Activated naive CD4-positive, alpha-beta T cell treated with anti-CD3 and anti-CD28 coated beads for 36 hours (primary cell): ENCODE measurements around the gene CPT2. TPM values are rescaled to one million over a fixed set of nuclear protein-coding genes. Genes with fewer than 3 reads are reported as not detected.

Source experiments
- CTCF ChIA-PET: fragments of 350-600 bp; sonication (Branson Sonifier 250); formaldehyde crosslinking; loops from one replicate; lab custom pipeline; 2021; ENCODE audit warnings: antibody characterized with exemption; lab: Charles Lee
- DNase-seq: peaks from one replicate; pipeline ENCODE4 v3.0.0-alpha.2; 2020
- H3K27ac Mint-ChIP-seq: one replicate; pipeline ENCODE4 v1.8.0; 2021; ENCODE audit warnings: mild to moderate bottlenecking, mixed read lengths
- H3K27me3 Mint-ChIP-seq: one replicate; pipeline ENCODE4 v1.8.0; 2021; ENCODE audit warnings: low read depth, mixed read lengths
- H3K36me3 Mint-ChIP-seq: one replicate; pipeline ENCODE4 v1.8.0; 2021; ENCODE audit warnings: low read depth, mixed read lengths
- H3K4me1 Mint-ChIP-seq: one replicate; pipeline ENCODE4 v1.8.0; 2021; ENCODE audit warnings: low read depth, mixed read lengths
- H3K4me3 Mint-ChIP-seq: one replicate; pipeline ENCODE4 v1.8.0; 2021; ENCODE audit warnings: mild to moderate bottlenecking, moderate library complexity, mixed read lengths
- H3K9me3 Mint-ChIP-seq: one replicate; pipeline ENCODE4 v1.8.0; 2021; ENCODE audit warnings: mixed read lengths
- intact Hi-C: fragments of 100-400 bp; cut with micrococcal nuclease; formaldehyde crosslinking; loops from one replicate; pipeline ENCODE4 v1.15.1; 2023
- total RNA-seq, 2 experiments: library from RNA; stranded (reverse); gene quantifications; one replicate each; pipeline ENCODE4 v1.2.3, GENCODE V29; 2021

CPT2 gene
- total RNA-seq, 2 experiments from 2014 or later: 11.3 to 13.8 TPM

DNA sequence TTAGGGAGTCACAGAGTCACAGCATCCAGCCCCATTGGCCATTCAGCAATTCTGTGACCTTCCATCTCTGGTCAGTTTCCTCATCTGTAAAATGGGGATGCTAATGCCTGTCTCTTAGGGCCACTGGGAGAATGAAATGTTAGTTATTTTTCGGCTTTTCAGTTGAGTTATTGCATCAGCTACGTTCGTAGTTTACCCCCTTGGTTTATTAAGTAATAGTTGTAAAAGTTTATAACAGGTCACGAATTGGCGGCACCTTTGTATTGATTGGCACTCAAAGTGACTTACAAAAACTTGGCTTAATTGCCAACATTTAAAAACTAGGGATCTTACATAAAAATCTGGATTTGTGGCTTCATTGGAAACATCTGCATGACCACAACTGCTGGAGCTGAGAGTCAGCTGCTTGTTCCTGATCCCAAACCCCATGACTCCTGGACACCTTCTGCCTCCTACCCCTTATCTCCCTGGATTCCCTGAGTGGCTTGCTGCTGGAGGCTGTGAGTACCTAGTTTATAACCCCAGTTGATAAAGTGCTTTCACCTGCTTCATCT is 31.1 kb upstream of the CPT2 start:
- no peak for DNase-seq
- Mint-ChIP-seq H3K4me1 (no peaks in the 10 kb centered on the region), H3K36me3 (no peaks in the 10 kb centered on the region), H3K4me3 (no peak overlapping the region), H3K27ac (no peak overlapping the region), H3K27me3 (peaks cover 5% of the 10 kb centered on the region), H3K9me3 (no peaks in the 10 kb centered on the region)
- CTCF ChIA-PET: interaction anchor here (1.1 to 1.7 kb wide), 3 partner anchors 15 to 30 kb away, joined by 3 to 4 read pairs (median 4); no protein-coding TSS in a partner anchor
- intact Hi-C loops: no loop called here

DNA sequence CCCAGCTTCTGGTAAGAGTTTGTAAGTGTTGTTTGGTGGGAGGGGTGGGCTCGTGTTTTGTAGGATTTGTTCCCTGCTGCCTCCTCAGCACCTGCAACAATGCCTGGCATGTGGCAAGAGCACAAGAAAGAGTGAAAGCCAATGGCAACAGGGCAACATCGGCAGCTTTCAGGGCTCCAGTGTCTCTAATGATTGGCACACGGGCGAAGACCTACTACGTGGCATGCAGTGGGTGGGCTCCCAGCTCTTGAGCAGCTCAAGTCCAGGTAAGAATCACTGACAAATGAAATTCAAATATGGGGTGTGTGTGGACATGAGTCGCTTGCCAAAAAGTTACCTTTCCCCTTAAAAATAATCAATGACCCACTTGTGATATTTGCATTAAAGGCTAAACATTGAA is 30.3 kb upstream of the CPT2 start:
- H3K4me3 Mint-ChIP-seq: no peak overlapping the region
- H3K27me3 Mint-ChIP-seq: peaks cover 5% of the 10 kb centered on the region
- no peak for DNase-seq
- no peaks in the 10 kb centered on the region for H3K4me1 Mint-ChIP-seq
- CTCF ChIA-PET: interaction anchor here (1.1 to 1.7 kb wide), 3 partner anchors 14 to 29 kb away, joined by 3 to 4 read pairs (median 4); no protein-coding TSS in a partner anchor
- H3K27ac Mint-ChIP-seq: no peak overlapping the region
- intact Hi-C loops: no loop called here
- no peaks in the 10 kb centered on the region for H3K36me3 Mint-ChIP-seq
- no peaks in the 10 kb centered on the region for H3K9me3 Mint-ChIP-seq

DNA sequence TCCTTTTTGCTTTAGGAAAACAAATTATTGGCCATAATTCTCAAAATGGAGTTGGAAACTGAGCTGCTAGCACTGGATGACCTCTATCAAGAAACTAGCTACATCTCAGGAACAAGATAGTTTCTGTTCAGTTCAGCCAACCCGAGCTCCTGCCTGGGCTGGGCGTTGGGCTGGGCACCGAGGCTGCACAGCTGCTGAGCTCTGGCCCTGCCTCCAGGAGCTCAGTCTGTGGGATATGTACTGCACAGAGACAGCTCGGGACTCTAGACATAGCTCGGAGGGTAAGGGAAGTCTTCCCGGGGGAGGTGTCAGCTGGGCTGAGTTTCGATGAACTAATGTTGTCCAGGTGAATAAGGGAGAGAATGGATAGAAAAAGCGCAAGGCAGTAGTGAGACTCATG is 29.7 kb upstream of the CPT2 start:
- CTCF ChIA-PET: interaction anchor here (1.4 to 1.7 kb wide), 2 partner anchors 14 to 20 kb away, joined by 4 read pairs; no protein-coding TSS in a partner anchor
- Mint-ChIP-seq H3K27ac (no peak overlapping the region), H3K9me3 (no peaks in the 10 kb centered on the region), H3K36me3 (no peaks in the 10 kb centered on the region), H3K27me3 (peaks cover 5% of the 10 kb centered on the region), H3K4me1 (no peaks in the 10 kb centered on the region), H3K4me3 (no peak overlapping the region)
- no peak for DNase-seq
- intact Hi-C loops: no loop called here

GRCh38 chr1:53172426-53173128 is 24.0 kb upstream of the CPT2 start:
- intact Hi-C loops: no loop called here
- Mint-ChIP-seq H3K27ac (no peak overlapping the region), H3K36me3 (no peaks in the 10 kb centered on the region), H3K4me1 (peaks cover 7% of the 10 kb centered on the region), H3K27me3 (peaks cover 9% of the 10 kb centered on the region), H3K4me3 (no peak overlapping the region), H3K9me3 (no peaks in the 10 kb centered on the region)
- CTCF ChIA-PET: interaction anchor here (1.0 kb wide), 1 partner anchor 10 kb away, joined by 5 read pairs; no protein-coding TSS in a partner anchor
- DNase-seq: no peak

- CTCF ChIA-PET: interaction anchor here (2.1 kb wide), 1 partner anchor 11 kb away, joined by 6 read pairs; no protein-coding TSS in a partner anchor
- peaks cover 9% of the 10 kb centered on the region for H3K27me3 Mint-ChIP-seq
- peaks cover 7% of the 10 kb centered on the region for H3K4me1 Mint-ChIP-seq
- H3K4me3 Mint-ChIP-seq: no peak overlapping the region
- no peak for DNase-seq
- H3K27ac Mint-ChIP-seq: no peak overlapping the region
- H3K36me3 Mint-ChIP-seq: no peaks in the 10 kb centered on the region
- intact Hi-C loops: no loop called here
- no peaks in the 10 kb centered on the region for H3K9me3 Mint-ChIP-seq
These were observed 21.4 kb upstream of the CPT2 start for GRCh38 chr1:53174971-53175913.

- no peak overlapping the region for H3K4me3 Mint-ChIP-seq
- peaks cover 13% of the 10 kb centered on the region for H3K27me3 Mint-ChIP-seq
- intact Hi-C loops: no loop called here
- no peaks in the 10 kb centered on the region for H3K9me3 Mint-ChIP-seq
- DNase-seq: no peak
- H3K27ac Mint-ChIP-seq: no peak overlapping the region
- CTCF ChIA-PET: interaction anchor here (0.7 to 2.1 kb wide), 3 partner anchors 10 to 18 kb away, joined by 3 to 6 read pairs (median 3); no protein-coding TSS in a partner anchor
- H3K4me1 Mint-ChIP-seq: peaks cover 7% of the 10 kb centered on the region
- H3K36me3 Mint-ChIP-seq: no peaks in the 10 kb centered on the region
These were observed 20.0 kb upstream of the CPT2 start for GRCh38 chr1:53176452-53177208.

GRCh38 chr1:53180226-53180625 is 16.4 kb upstream of the CPT2 start:
- peaks cover 9% of the 10 kb centered on the region for H3K27me3 Mint-ChIP-seq
- no peaks in the 10 kb centered on the region for H3K4me1 Mint-ChIP-seq
- H3K27ac Mint-ChIP-seq: no peak overlapping the region
- intact Hi-C loops: loop anchor here (5.0 to 10.0 kb wide), 3 partner anchors 68 to 335 kb away; partner anchors contain the start of genes ECHDC2 and ZYG11A
- no peaks in the 10 kb centered on the region for H3K9me3 Mint-ChIP-seq
- no peak for DNase-seq
- H3K36me3 Mint-ChIP-seq: no peaks in the 10 kb centered on the region
- CTCF ChIA-PET: interaction anchor here (0.5 to 5.4 kb wide), 6 partner anchors 13 to 250 kb away, joined by 3 to 30 read pairs (median 4); no protein-coding TSS in a partner anchor
- no peak overlapping the region for H3K4me3 Mint-ChIP-seq

DNA sequence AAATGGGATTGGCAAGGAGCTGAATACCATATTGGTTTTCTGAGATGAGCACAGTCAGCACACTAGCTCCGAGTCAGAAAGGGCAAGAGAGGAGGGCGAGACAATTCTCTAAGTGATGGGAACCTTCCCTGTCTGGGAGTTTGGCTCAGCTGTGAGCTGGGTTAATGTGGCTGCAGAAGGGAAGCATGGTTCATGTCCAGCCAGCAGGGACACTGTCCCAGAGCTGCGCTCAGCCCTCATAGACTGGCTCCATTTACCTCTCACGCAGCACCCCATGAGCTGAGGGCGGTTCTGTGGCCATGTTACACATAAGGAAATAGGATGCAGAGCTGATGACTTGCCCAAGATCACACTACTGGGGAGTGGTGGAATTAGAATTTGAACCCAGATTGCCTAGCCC is 15.7 kb upstream of the CPT2 start:
- Mint-ChIP-seq H3K27me3 (peaks cover 7% of the 10 kb centered on the region), H3K9me3 (no peaks in the 10 kb centered on the region), H3K4me3 (no peak overlapping the region), H3K27ac (no peak overlapping the region), H3K4me1 (no peaks in the 10 kb centered on the region), H3K36me3 (no peaks in the 10 kb centered on the region)
- intact Hi-C loops: loop anchor here (5.0 to 10.0 kb wide), 3 partner anchors 69 to 336 kb away; partner anchors contain the start of genes ECHDC2 and ZYG11A
- no peak for DNase-seq
- CTCF ChIA-PET: interaction anchor here (0.5 to 5.4 kb wide), 11 partner anchors 13 to 278 kb away, joined by 3 to 30 read pairs (median 4); no protein-coding TSS in a partner anchor

- Mint-ChIP-seq H3K36me3 (no peaks in the 10 kb centered on the region), H3K9me3 (no peaks in the 10 kb centered on the region), H3K27ac (no peak overlapping the region), H3K4me3 (no peak overlapping the region), H3K4me1 (no peaks in the 10 kb centered on the region), H3K27me3 (peaks cover 4% of the 10 kb centered on the region)
- peak; percentile 95 for DNase-seq
- intact Hi-C loops: loop anchor here (1.0 to 10.0 kb wide), 5 partner anchors 70 to 481 kb away; partner anchors contain the start of genes ECHDC2 and ZYG11A
- CTCF ChIA-PET: interaction anchor here (1.1 to 5.4 kb wide), 6 partner anchors 10 to 340 kb away, joined by 3 to 30 read pairs (median 5); partner anchors contain the start of gene ZYG11A
These were observed 14.5 kb upstream of the CPT2 start for GRCh38 chr1:53182111-53182593.

DNA sequence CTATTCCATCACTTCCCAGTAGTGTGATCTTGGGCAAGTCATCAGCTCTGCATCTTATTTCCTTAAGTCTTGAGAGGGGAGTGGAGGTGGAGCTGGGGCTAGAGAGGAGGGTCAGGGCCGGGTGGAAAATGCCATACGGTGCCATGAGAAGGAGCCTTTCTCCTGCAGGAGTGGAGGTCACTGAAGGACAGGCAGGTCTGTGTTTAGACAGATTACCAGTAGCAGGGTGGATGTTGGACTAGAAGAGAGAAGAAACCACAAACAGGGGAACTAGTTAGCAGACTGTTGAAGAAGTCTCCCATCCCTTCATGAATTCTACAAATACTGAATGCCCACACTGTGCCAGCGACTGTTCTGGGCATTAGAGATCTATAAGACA is 13.9 kb upstream of the CPT2 start:
- no peaks in the 10 kb centered on the region for H3K9me3 Mint-ChIP-seq
- CTCF ChIA-PET: interaction anchor here (1.1 to 5.4 kb wide), 6 partner anchors 10 to 340 kb away, joined by 3 to 30 read pairs (median 5); partner anchors contain the start of gene ZYG11A
- intact Hi-C loops: loop anchor here (1.0 to 10.0 kb wide), 5 partner anchors 70 to 481 kb away; partner anchors contain the start of genes ECHDC2 and ZYG11A
- H3K4me3 Mint-ChIP-seq: no peak overlapping the region
- no peaks in the 10 kb centered on the region for H3K4me1 Mint-ChIP-seq
- no peaks in the 10 kb centered on the region for H3K36me3 Mint-ChIP-seq
- H3K27me3 Mint-ChIP-seq: peaks cover 4% of the 10 kb centered on the region
- H3K27ac Mint-ChIP-seq: no peak overlapping the region
- no peak for DNase-seq
